ENCODE data around the gene SPHKAP.

- TF ChIP-seq POLR2A (IDR thresholded peaks at IDR 0.05): no peak
- TF ChIP-seq CTCF (IDR thresholded peaks at IDR 0.05 in 8 of 11, conservative IDR thresholded peaks at IDR 0.05 in 3 of 11): no peak
- no peak for TF ChIP-seq POLR2AphosphoS5 (IDR thresholded peaks at IDR 0.05)
These were observed 46.2 kb downstream of the SPHKAP start for GRCh38 chr2:228135300-228135699.

All from spleen (tissue), 7 donors.